Umbilical cord (tissue), 2 donors: Measurements from ENCODE around the gene CCNI2. TPM values are rescaled to one million over a fixed set of nuclear protein-coding genes. Genes with fewer than 3 reads are reported as not detected.
A peak's percentile ranks its signal among the peaks of the same experiment; 100 is the strongest.

ENCODE experiments used
- DNase-seq: peaks from one replicate; pipeline ENCODE4 v3.0.0-alpha.2; 2015; ENCODE audit warnings: low spot score
- total RNA-seq: library from RNA; depleted of rRNA; stranded (reverse); fragments of >200 nt; gene quantifications from one replicate; pipeline ENCODE4 v1.2.3, GENCODE V29; 2014; ENCODE audit warnings: low replicate concordance; ENCODE audit not compliant: insufficient read depth

CCNI2 gene
- total RNA-seq, 1 donor from 2014 or later = 0.72 TPM

- DNase-seq = no peak
These were observed 3.4 kb downstream of the CCNI2 start for GRCh38 chr5:132750471-132751230.

- DNase-seq = no peak
These were observed 4.2 kb downstream of the CCNI2 start for GRCh38 chr5:132751444-132751843.

DNA sequence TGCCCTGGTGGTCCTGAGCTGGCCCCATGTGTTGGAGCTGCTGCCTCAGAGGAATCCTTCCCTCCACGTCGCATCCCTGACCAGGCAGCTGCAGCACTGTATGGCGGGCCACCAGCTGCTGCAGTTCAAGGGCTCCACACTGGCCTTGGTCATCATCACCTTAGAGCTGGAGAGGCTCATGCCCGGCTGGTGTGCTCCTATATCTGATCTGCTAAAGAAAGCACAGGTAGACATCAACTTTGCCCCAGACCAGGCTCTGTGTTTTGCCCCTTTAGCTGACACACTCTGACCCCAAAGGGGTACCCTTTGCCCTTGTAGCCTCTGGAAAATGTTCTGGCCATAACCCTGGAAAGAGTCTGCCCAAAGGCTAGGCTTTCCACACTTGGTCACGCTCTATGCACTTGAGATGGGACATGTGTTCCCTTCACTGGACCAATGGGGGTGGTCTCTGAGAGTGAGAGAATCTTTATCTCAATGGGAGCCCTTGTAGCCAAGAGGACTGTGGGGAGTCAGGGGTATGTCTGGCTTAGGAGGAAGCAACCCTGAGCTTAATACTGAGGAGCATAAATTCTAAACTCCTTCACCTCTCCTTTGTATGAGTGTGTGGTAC is 4.8 kb downstream of the CCNI2 start:
- DNase-seq = no peak

DNA sequence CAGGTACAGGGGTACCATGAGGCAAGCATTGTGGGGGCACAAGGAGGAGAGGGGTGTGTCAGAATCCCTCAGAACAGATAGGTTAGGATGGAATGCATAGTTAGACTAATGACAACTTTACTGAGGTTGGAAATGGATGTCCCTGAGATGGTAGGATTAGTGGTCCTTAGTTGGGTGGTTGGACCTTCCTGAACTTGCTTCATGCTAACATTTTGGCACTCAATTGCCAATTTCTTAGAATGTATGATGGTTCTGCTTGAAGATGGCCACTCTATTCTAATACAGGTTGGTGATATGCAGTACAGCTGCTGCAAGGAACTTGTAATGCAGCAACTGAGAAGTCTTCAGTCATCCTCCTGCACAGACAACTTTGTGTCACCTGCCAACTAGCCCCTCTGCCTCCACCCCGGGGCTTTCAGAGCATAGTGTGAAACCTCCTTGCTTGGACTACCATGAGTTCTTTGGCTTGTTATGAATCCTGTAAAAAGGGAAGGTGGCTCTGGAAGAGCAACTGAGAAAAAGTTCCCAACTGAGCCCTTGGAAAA is 5.4 kb downstream of the CCNI2 start:
- no peak for DNase-seq

DNA sequence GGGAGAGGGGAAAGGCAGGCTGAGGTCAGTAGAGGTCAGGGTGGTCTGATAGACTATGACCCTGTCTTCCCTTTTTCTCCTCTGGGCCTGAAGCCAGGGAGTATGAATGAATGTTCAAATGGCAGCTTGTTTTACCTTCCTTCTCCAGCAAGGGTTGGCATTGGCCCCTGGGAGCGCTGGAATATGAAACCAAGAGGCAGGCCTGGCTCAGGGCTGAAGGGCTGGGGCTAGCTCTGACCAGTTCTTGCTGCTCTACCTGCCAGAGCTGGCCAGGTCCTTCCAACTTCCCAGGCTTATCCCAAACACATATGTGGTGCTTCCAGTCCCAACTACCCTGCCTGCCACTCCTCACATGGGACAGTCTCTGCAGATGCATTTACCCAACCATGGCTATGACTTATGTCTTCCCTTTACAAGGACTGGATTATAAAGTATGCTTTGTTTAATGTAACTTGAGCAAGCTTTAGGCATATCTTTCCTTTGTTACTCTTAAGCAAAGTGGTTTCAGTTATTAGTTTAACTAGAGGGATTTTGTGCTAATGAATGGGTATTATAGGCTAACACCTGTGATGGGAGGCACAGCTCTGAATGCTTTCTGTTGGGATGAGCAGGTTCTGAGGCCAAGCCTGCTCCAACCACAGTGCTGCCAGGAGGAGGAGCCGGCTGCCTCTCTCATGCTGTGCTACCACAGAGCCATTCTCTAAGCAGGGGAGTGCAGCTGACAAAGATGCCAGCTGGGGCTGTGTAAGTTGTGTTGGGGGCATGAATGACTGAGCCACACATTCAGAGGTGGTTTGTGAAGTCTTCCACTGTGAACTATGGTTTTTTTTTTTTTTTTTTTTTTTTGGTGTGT is 6.1 kb downstream of the CCNI2 start:
- DNase-seq = no peak

- no peak for DNase-seq
These were observed 6.9 kb downstream of the CCNI2 start for GRCh38 chr5:132754111-132754510.

DNA sequence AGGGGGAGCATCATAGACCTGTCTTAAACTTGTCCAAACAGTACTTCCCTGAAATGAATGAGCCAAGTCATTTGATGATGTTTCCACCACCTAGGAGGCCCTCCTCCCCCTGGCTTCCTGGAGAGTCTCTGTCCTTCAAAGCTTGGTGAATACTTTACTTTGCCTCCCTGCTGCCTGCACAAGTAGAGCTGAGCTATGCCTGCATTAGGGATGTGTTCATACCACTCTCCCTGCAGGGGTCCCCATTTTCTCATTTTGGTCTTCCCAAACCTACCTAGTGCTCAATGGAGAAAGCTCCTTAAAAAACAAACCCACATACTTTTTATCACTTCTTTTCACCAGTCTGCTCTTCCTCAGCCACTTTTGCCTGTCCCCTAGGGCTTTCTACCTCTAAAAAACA is 7.7 kb downstream of the CCNI2 start:
- DNase-seq = peak; percentile 50

GRCh38 chr5:132756542-132756941 is 9.3 kb downstream of the CCNI2 start:
- no peak for DNase-seq

- DNase-seq = no peak
These were observed 11.2 kb downstream of the CCNI2 start for GRCh38 chr5:132758451-132758850.

DNA sequence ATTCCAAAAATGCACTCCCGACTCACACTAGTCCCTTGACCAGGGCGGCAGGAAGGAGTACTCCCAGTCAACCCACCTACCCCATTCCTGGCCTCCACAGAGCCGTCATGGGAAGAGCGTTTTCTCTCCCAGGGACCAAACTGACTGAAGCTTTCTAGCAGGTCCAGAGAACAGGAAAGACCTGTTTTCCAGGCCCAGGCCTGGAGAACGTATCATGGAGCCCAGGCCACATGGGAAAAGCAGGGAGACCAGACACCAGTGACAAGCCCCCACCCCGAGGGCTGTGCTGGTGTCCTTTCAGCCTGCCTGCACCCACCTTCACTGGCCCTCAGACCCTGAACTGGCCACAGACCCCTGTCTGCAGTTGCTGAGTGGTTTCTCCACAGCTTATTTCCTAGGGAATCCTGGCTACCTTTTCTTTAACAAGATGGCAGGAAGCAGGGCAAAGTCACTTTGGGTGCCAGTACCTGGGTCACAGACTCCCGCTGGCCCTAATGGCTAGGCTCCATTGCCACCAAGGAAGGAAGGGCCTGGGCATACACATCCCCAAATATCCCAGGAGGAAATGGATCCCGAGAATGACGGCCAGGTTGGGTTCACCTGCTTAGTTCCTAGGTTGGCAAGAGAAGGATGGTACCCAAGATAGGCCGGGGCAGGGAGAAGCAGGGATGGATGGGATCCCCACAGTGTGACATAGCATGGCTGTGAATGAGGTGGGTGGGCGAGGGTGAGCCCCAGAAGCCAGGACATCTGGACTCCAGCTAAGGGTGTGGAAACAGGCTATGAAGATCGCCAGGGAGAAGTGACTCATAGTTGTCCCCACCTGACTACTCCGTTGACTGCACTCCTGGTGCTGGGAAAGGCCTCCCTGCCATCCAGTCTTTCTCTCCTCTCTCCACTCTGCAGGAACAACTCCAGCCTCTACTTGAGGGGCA is 12.2 kb downstream of the CCNI2 start:
- no peak for DNase-seq

- DNase-seq = no peak
These were observed 12.8 kb downstream of the CCNI2 start for GRCh38 chr5:132760049-132760420.

GRCh38 chr5:132760601-132761317 is 13.5 kb downstream of the CCNI2 start:
- DNase-seq = no peak

GRCh38 chr5:132761321-132762240 is 14.4 kb downstream of the CCNI2 start:
- DNase-seq = no peak

GRCh38 chr5:132762246-132763000 is 15.2 kb downstream of the CCNI2 start:
- no peak for DNase-seq

DNA sequence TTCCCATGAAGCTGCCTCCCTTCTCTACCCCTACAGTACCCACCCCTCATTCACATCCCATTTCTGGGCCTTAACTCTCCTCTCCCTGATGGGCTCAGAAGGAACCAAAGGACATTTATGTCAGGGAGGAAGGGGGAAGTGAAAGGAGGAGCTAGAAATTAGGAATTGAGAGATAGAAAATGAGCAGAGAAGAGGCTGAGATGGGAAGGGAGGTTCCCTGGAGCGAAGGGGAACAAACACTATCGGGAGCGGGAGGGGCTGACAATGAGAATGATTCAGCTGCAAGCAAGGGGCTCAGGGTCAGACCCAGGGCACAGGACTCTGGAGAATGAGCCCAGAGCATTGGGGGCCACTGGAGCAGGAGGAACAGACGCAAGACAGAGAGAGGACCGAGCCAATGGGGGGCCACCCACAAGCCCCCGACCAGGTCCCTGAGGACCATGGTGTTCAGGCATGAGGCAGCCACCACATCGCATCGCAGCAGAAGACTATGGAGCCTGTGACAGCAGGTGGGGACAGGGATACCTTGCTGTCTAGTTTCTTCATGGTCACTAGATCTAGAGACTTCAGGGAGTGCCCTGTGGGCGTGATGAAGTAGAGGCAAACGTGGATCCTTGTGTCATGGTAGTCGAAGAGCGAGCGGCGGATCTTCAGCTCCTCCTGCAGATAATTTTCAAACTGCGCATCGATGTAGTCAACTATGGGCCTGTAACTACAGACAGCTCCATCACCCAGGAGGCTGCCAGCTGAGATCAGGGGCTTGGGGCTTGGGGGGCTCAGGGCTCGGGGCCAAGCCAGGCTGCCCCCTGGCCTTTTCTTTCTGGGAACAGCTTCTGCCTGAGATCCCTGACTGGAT is 16.2 kb downstream of the CCNI2 start:
- DNase-seq = no peak

DNA sequence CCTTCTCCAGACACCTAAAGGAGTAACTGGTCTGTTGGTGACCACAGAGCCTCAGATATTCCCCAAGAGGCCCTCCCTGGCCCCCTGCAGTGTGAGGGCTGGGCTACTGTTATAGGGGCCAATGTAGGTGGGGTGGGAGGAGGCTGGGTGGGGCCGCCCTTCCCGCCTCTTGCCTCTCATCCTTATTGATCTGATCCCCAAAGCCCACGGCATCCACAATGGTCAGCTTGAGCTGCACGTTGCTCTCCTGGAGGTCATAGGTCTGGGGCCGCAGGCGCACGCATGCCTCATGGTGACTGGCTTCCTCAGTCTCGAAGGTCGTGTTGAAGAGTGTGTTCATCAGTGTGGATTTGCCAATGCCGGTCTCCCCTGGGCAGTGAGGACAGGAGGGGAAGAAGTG is 16.8 kb downstream of the CCNI2 start:
- no peak for DNase-seq

DNA sequence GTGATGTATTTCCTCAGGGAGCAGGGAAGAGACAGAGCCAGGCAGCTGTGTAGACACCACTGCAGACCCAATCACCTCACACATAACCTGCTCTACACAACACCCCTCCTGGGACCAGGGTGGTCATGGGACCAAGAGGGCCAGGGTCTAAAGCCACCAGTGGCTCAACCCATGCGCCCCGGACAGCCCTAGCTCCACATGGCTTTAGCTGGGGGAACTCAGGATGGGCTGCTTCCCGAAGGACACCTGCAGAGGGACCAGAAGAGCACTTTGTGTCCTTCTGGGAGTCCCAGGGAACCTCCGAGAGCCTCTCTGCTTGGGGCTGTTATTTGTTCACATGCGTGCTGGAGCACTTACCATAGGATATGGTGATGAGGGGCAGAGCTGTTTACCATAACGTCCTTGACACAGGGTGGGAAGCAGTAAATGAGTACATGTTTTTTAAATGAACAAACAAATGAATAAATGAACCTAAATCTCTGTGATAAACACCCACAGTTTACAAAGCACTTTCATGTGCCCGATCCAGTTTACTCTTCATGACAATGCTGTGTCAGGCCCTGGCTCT is 17.5 kb downstream of the CCNI2 start:
- no peak for DNase-seq
